Stimulated activated CD4-positive, alpha-beta T cell treated with anti-CD3 and anti-CD28 coated beads, Interleukin-15, amount 100 ng/mL, for 1 hour (primary cell): ENCODE results near the gene LIN7B.

ENCODE experiments used
- DNase-seq, 2 donors: peaks; one replicate each; pipeline ENCODE4 v3.0.0-alpha.2; 2020; ENCODE audit warnings: low read depth in 1 of 2, low spot score in 1 of 2

LIN7B gene

GRCh38 chr19:49160450-49161189 is 46.5 kb downstream of the LIN7B start:
- no peak for DNase-seq

GRCh38 chr19:49161987-49162386 is 47.8 kb downstream of the LIN7B start:
- no peak for DNase-seq

- DNase-seq = no peak
These were observed 51.1 kb downstream of the LIN7B start for GRCh38 chr19:49165111-49165750.

- DNase-seq = no peak
These were observed 51.7 kb downstream of the LIN7B start for GRCh38 chr19:49165865-49166301.

GRCh38 chr19:49167857-49168409 is 53.8 kb downstream of the LIN7B start:
- no peak for DNase-seq
